Gastroesophageal sphincter (tissue), 4 donors: ENCODE measurements around the gene BTRC. TPM values are rescaled to one million over a fixed set of nuclear protein-coding genes. Genes with fewer than 3 reads are reported as not detected.

ENCODE experiments used
- ATAC-seq: fragments of 150-250 bp; one replicate; pipeline ENCODE4 v1.9.1; 2016; ENCODE audit warnings: mild to moderate bottlenecking, moderate library complexity
- H3K27ac ChIP-seq, 4 donors: fragments of 200-600 bp; sonication (generic) in 3 of 4; 1 replicate in 3 of 4; 2 replicates in 1 of 4; pipeline ENCODE4 v1.5.1; 2016 to 2019
- H3K27me3 ChIP-seq: fragments of 200-600 bp; sonication (generic); one replicate; pipeline ENCODE4 v1.5.1; 2019
- H3K36me3 ChIP-seq, 2 donors: fragments of 200-600 bp; sonication (generic); one replicate each; pipeline ENCODE4 v1.5.1; 2019; ENCODE audit warnings: control low read depth in 1 of 2
- H3K4me1 ChIP-seq, 3 donors: fragments of 200-600 bp; sonication (generic); 1 replicate in 2 of 3; 2 replicates in 1 of 3; pipeline ENCODE4 v1.5.1; 2016 to 2019; ENCODE audit warnings: control low read depth in 2 of 3
- H3K4me3 ChIP-seq, 2 donors: fragments of 200-600 bp; sonication (generic); one replicate each; pipeline ENCODE4 v1.5.1; 2019; ENCODE audit warnings: mild to moderate bottlenecking in 1 of 2, moderate library complexity in 1 of 2
- H3K9me3 ChIP-seq, 3 donors: fragments of 200-600 bp; sonication (generic); one replicate each; pipeline ENCODE4 v1.5.1; 2017 to 2019; ENCODE audit warnings: control low read depth in 2 of 3
- CTCF ChIP-seq, 4 experiments: fragments of 200-600 bp in 2 of 4; fragments of 450-650 bp in 2 of 4; sonication (generic) in 1 of 4; IDR thresholded peaks; one replicate each; pipeline ENCODE4 v1.5.1; 2017 to 2019; ENCODE audit warnings: antibody characterized with exemption in 4 of 4, mild to moderate bottlenecking in 2 of 4, moderate library complexity in 2 of 4
- EP300 ChIP-seq: sonication (generic); formaldehyde crosslinking; IDR thresholded peaks from one replicate; pipeline ENCODE4 v1.6.1; 2017; ENCODE audit warnings: antibody characterized with exemption, mild to moderate bottlenecking
- POLR2A ChIP-seq, 2 donors: fragments of 450-650 bp; IDR thresholded peaks; one replicate each; pipeline ENCODE4 v1.6.1; 2017; ENCODE audit warnings: antibody characterized with exemption in 2 of 2, mild to moderate bottlenecking in 2 of 2, moderate library complexity in 1 of 2
- POLR2AphosphoS5 ChIP-seq: sonication (generic); formaldehyde crosslinking; IDR thresholded peaks from one replicate; pipeline ENCODE4 v1.6.1; 2017; ENCODE audit warnings: antibody characterized with exemption
- WGBS, 2 donors: methylation state at CpG; one replicate each; pipeline ENCODE4 v1.1.5; 2018; ENCODE audit warnings: low coverage in 1 of 2; 5-methylcytosine and 5-hydroxymethylcytosine counted together
- total RNA-seq, 4 donors: library from RNA; depleted of rRNA; stranded (reverse); fragments of >200 nt; gene quantifications; one replicate each; pipeline ENCODE4 v1.1.0, GENCODE V29; 2016

BTRC gene
- total RNA-seq, 4 donors from 2014 or later, result 9.0 to 15.6 (median 14.1) TPM

DNA sequence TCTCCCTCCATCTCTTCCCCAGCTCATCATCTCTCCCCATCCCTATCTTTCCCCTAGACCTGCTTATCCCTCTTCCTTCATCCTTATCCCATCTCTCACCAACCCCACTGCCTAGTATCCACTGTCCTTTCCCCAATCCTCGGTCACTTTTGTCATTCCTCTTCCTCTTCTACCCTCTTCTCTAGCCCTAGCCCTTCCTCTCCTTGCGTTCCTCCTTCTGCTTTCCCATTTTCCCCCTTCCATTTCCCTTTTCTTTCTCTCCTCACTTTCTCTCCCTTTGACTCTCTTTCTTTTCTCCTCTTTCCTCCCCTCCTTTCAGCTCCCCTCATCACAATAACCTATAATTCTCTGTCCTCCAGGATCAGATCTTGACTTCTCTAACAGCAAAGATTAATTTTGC is 150.5 kb downstream of the BTRC start:
- TF ChIP-seq POLR2A (IDR thresholded peaks at IDR 0.05) (no peak), EP300 (no peak), POLR2AphosphoS5 (no peak), CTCF (IDR thresholded peaks at IDR 0.05) (no peak)
- no peak overlapping the region for H3K27ac ChIP-seq
- H3K4me1 ChIP-seq, result peaks cover 0 to 17% (median 4%) of the 10 kb centered on the region in 3 donors
- no peak for ATAC-seq
- no peaks in the 10 kb centered on the region for H3K9me3 ChIP-seq
- 93% methylated on average over 1 of the region's 2 CpGs; no CpG with 5 or more reads in 1 of the 2 donors for WGBS, 2 donors
- H3K36me3 ChIP-seq, result no peaks in the 10 kb centered on the region
- H3K27me3 ChIP-seq, result no peaks in the 10 kb centered on the region
- no peak overlapping the region for H3K4me3 ChIP-seq

DNA sequence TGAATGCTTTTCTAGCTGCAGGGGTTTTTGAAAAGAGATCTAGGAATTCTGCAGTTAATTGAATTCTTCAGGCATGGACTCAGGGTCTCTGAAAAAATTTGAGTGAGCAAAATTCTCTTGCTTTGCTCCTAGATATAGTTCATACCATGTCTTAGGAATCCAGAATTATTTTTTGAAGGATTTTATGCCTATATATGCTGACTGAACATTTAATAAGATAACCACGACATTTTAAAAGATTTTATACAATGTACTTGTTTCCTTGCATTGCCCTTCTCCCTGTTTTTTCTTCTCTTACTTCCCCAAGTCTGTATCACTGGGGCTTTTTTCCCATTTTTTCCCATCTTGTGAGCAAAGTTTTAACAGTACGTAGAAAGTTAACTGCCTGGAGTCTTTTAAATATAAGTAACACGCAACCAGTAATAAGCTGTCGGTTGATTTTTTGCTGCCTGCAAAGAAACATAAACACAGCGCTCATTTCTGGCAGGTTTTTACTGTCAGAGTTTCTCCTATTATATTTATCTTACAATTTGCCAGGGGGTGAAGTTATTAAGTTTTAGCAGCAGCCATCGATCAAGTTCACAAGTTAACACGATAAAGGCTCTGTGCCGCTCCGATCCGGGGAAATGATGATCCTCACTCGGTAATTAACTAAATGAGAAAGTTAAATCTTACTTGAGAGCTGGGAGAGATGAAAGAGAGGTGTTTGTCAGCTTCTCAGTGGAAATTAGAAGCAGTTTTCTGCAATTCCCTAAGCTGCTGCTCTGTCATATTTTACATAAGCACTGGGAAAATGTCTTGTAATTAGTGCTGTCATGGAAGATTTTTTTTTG is 153.1 kb downstream of the BTRC start:
- no peak overlapping the region for H3K4me3 ChIP-seq

GRCh38 chr10:101507828-101508227 is 153.9 kb downstream of the BTRC start:
- Histone ChIP-seq H3K36me3 (no peaks in the 10 kb centered on the region), H3K4me3 (no peak overlapping the region), H3K27ac (no peak overlapping the region), H3K27me3 (no peaks in the 10 kb centered on the region), H3K4me1 (peaks cover 0 to 17% (median 4%) of the 10 kb centered on the region in 3 donors), H3K9me3 (no peaks in the 10 kb centered on the region)
- TF ChIP-seq POLR2AphosphoS5 (no peak), POLR2A (IDR thresholded peaks at IDR 0.05) (no peak), CTCF (IDR thresholded peaks at IDR 0.05) (no peak)
- no peak for ATAC-seq

More for the DNA sequence above, 153.1 kb downstream of the BTRC start:
- WGBS, 2 donors, result 27 to 28% methylated on average over 11 of the region's 11 CpGs
- no peaks in the 10 kb centered on the region for H3K9me3 ChIP-seq
- no peak overlapping the region for H3K27ac ChIP-seq
- peaks cover 0 to 17% (median 4%) of the 10 kb centered on the region in 3 donors for H3K4me1 ChIP-seq
- no peaks in the 10 kb centered on the region for H3K27me3 ChIP-seq
- no peaks in the 10 kb centered on the region for H3K36me3 ChIP-seq
- TF ChIP-seq EP300, result no peak
- TF ChIP-seq POLR2AphosphoS5, result no peak
- TF ChIP-seq CTCF (IDR thresholded peaks at IDR 0.05), result no peak
- no peak for TF ChIP-seq POLR2A (IDR thresholded peaks at IDR 0.05)
- no peak for ATAC-seq

DNA sequence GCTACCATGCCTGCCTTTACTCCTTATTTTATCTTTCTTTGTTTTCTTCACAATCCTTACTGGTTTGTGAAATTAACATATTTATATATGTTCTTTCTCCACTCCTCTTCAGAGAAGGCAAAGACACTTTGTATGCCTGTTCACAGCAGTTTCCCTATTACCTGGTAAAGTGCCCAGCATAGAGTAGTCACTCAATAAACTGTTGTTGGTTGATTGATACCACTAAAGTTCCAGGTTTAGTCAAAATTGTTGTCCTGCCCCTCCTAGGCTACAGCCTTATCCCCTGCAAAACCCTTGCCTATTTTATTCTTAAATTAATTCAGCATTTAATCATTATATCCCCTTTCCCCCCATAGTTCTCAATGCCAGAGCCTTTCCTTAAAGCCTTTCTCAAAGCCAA is 158.0 kb downstream of the BTRC start:
- Histone ChIP-seq H3K27me3 (no peaks in the 10 kb centered on the region), H3K9me3 (peaks cover 0 to 4% (median 0%) of the 10 kb centered on the region in 3 donors), H3K4me3 (no peak overlapping the region), H3K4me1 (peaks cover 0 to 12% (median 4%) of the 10 kb centered on the region in 3 donors), H3K27ac (no peak overlapping the region), H3K36me3 (no peaks in the 10 kb centered on the region)
- no peak for ATAC-seq
- no peak for TF ChIP-seq EP300
- no peak for TF ChIP-seq CTCF (IDR thresholded peaks at IDR 0.05)
- no peak for TF ChIP-seq POLR2A (IDR thresholded peaks at IDR 0.05)
- no peak for TF ChIP-seq POLR2AphosphoS5

DNA sequence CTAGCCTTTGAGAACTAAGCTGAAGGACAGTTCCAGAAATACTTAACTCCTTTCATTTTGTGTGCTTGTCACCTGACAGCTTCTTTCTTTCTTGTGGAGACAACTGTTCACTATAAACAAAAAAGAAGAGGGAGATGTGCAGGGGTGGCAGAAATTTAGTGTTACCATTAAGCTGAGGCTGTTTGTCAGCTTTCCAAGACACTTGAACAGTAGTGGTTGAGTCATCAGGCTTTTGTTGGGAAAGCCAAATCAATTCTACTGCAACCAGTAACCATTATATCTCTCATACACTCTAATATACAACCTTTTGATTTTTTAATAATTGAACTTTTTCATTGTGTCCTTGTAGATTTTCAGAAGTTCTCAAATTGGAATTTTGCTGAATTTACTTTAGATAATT is 158.8 kb downstream of the BTRC start:
- Histone ChIP-seq H3K9me3 (peaks cover 0 to 4% (median 0%) of the 10 kb centered on the region in 3 donors), H3K27ac (no peak overlapping the region), H3K4me1 (peaks cover 0 to 4% (median 0%) of the 10 kb centered on the region in 3 donors), H3K36me3 (no peaks in the 10 kb centered on the region), H3K4me3 (no peak overlapping the region), H3K27me3 (no peaks in the 10 kb centered on the region)
- no peak for ATAC-seq
- no peak for TF ChIP-seq POLR2A (IDR thresholded peaks at IDR 0.05)
- TF ChIP-seq CTCF (IDR thresholded peaks at IDR 0.05), result no peak
- TF ChIP-seq EP300, result no peak
- TF ChIP-seq POLR2AphosphoS5, result no peak
